ENCODE measurements around the gene ATG12.

The ATG12 gene

GRCh38 chr5:115807654-115808052 lies 33.7 kb downstream of the ATG12 start:
- DNase-seq (ENCODE audit: low spot score): no peak

GRCh38 chr5:115806986-115807653 lies 34.2 kb downstream of the ATG12 start:
- DNase-seq (ENCODE audit: low spot score): no peak

- DNase-seq (ENCODE audit: low spot score): no peak
Measured at GRCh38 chr5:115801984-115802383, 39.4 kb downstream of the ATG12 start.

- no peak for DNase-seq (ENCODE audit: low spot score)
Measured at GRCh38 chr5:115801152-115801551, 40.2 kb downstream of the ATG12 start.

- no peak for DNase-seq (ENCODE audit: low spot score)
Measured at GRCh38 chr5:115800108-115800507, 41.3 kb downstream of the ATG12 start.

- no peak for DNase-seq (ENCODE audit: low spot score)
Measured at GRCh38 chr5:115798252-115798651, 43.1 kb downstream of the ATG12 start.

GRCh38 chr5:115796656-115797055 lies 44.7 kb downstream of the ATG12 start:
- DNase-seq (ENCODE audit: low spot score): no peak

- DNase-seq (ENCODE audit: low spot score): no peak
Measured at GRCh38 chr5:115795700-115796099, 45.7 kb downstream of the ATG12 start.

- no peak for DNase-seq (ENCODE audit: low spot score)
Measured at GRCh38 chr5:115788440-115788839, 52.9 kb downstream of the ATG12 start.

- DNase-seq (ENCODE audit: low spot score): no peak
Measured at GRCh38 chr5:115787426-115787825, 53.9 kb downstream of the ATG12 start.

- no peak for DNase-seq (ENCODE audit: low spot score)
Measured at GRCh38 chr5:115785381-115786065, 55.8 kb downstream of the ATG12 start.

GRCh38 chr5:115778417-115778816 lies 62.9 kb downstream of the ATG12 start:
- DNase-seq (ENCODE audit: low spot score): no peak
